ENCODE data around the gene RANBP10.

- TF ChIP-seq POLR2A (IDR thresholded peaks at IDR 0.05; ENCODE audit: low read depth, low read length): no peak
- no peak for TF ChIP-seq MAX (IDR thresholded peaks at IDR 0.05; ENCODE audit: insufficient read depth, insufficient read length)
- no peak for TF ChIP-seq POLR2AphosphoS5 (IDR thresholded peaks at IDR 0.05; ENCODE audit: insufficient read depth, low read depth, low read length)
- TF ChIP-seq FOS (IDR thresholded peaks at IDR 0.05; ENCODE audit: borderline replicate concordance, insufficient read depth, low read length): no peak
- TF ChIP-seq CTCF (IDR thresholded peaks at IDR 0.05; ENCODE audit: extremely low read depth in 1 of 2, insufficient read depth in 1 of 2, low read depth in 1 of 2, low read length in 2 of 2): no peak
- TF ChIP-seq JUN (IDR thresholded peaks at IDR 0.05; ENCODE audit: borderline replicate concordance, insufficient read depth, insufficient read length, low read depth): no peak
- TF ChIP-seq MYC (IDR thresholded peaks at IDR 0.05; ENCODE audit: low read depth, low read length): no peak
- TF ChIP-seq EZH2 (IDR thresholded peaks at IDR 0.05; ENCODE audit: borderline replicate concordance, low read depth, low read length, severe bottlenecking): no peak
Measured at GRCh38 chr16:67804853-67805542, 1.4 kb downstream of the RANBP10 start.

All from endothelial cell of umbilical vein (primary cell).